Hepatocyte (in vitro differentiated cells): ENCODE measurements around the gene MSTO1. TPM values are rescaled to one million over a fixed set of nuclear protein-coding genes. Genes with fewer than 3 reads are reported as not detected.

ENCODE experiments used
- DNase-seq: peaks from one replicate; pipeline ENCODE4 v3.0.0-alpha.2; 2016; ENCODE audit warnings: low spot score
- H2AFZ ChIP-seq: fragments of 200-600 bp; sonication (generic); 2 replicates; pipeline ENCODE4 v1.6.0; 2016; ENCODE audit warnings: antibody characterized with exemption, mild to moderate bottlenecking
- H3K27ac ChIP-seq: fragments of 200-600 bp; sonication (generic); 2 replicates; pipeline ENCODE4 v1.5.1; 2016; ENCODE audit warnings: mild to moderate bottlenecking
- H3K27me3 ChIP-seq: fragments of 200-600 bp; sonication (generic); 2 replicates; pipeline ENCODE4 v1.6.1; 2016
- H3K36me3 ChIP-seq: fragments of 200-600 bp; sonication (generic); replicated peaks from 2 replicates; pipeline ENCODE4 v1.5.1; 2016; ENCODE audit warnings: low read depth; ENCODE audit not compliant: insufficient read depth
- H3K4me1 ChIP-seq: fragments of 200-600 bp; sonication (generic); 2 replicates; pipeline ENCODE4 v1.5.1; 2016; ENCODE audit warnings: mild to moderate bottlenecking, moderate library complexity; ENCODE audit not compliant: insufficient read depth
- H3K4me2 ChIP-seq: fragments of 200-600 bp; sonication (generic); 2 replicates; pipeline ENCODE4 v1.6.0; 2016
- H3K4me3 ChIP-seq: fragments of 200-600 bp; sonication (generic); 2 replicates; pipeline ENCODE4 v1.5.1; 2016; ENCODE audit warnings: mild to moderate bottlenecking
- H3K79me2 ChIP-seq: fragments of 200-600 bp; sonication (generic); 2 replicates; pipeline ENCODE4 v1.6.0; 2017; ENCODE audit warnings: mild to moderate bottlenecking
- H3K9me2 ChIP-seq: fragments of 200-600 bp; sonication (generic); replicated peaks from 2 replicates; pipeline ENCODE4 v1.6.0; 2017; ENCODE audit warnings: mild to moderate bottlenecking; ENCODE audit not compliant: insufficient read depth
- H3K9me3 ChIP-seq: fragments of 200-600 bp; sonication (generic); 2 replicates; pipeline ENCODE4 v1.5.1; 2016; ENCODE audit warnings: low read depth, mild to moderate bottlenecking
- H4K20me1 ChIP-seq: fragments of 200-600 bp; sonication (generic); 2 replicates; pipeline ENCODE4 v1.6.0; 2016; ENCODE audit warnings: mild to moderate bottlenecking; ENCODE audit not compliant: insufficient read depth, poor library complexity, severe bottlenecking
- EZH2 ChIP-seq: fragments of 200-600 bp; sonication (generic); IDR thresholded peaks from 2 replicates; pipeline ENCODE4 v1.6.1; 2016; ENCODE audit warnings: antibody characterized with exemption, mild to moderate bottlenecking, borderline replicate concordance
- EZH2phosphoT487 ChIP-seq: fragments of 200-600 bp; sonication (generic); IDR thresholded peaks from one replicate; pipeline ENCODE4 v1.6.1; 2018; ENCODE audit warnings: antibody characterized with exemption, mild to moderate bottlenecking, low read depth, moderate library complexity; ENCODE audit not compliant: unreplicated experiment, severe bottlenecking
- WGBS: methylation state at CpG from one replicate; pipeline ENCODE4 v1.1.6; 2016; ENCODE audit warnings: low lambda C conversion rate; ENCODE audit errors: missing lambda C conversion rate; 5-methylcytosine and 5-hydroxymethylcytosine counted together
- polyA plus RNA-seq: library from polyadenylated mRNA; unstranded; fragments of >200 nt; fragmentation: Nextera tagmentation; extraction: Ambion mirVana; gene quantifications from 2 replicates; pipeline ENCODE4 v1.2.1, GENCODE V29; 2016
- total RNA-seq: library from RNA; depleted of rRNA; stranded (reverse); fragments of >200 nt; gene quantifications from 2 replicates; pipeline ENCODE4 v1.2.3, GENCODE V29; 2014
- TF ChIP-seq, protein P1 (sequence below): fragments of 200-600 bp; sonication (generic); IDR thresholded peaks from 2 replicates; pipeline ENCODE4 v1.5.1; 2016; ENCODE audit warnings: antibody characterized with exemption, mild to moderate bottlenecking; ENCODE audit not compliant: poor library complexity

The MSTO1 gene
- total and polyA plus RNA-seq, 2 experiments from 2014 or later = 15.1 to 43.4 TPM

DNA sequence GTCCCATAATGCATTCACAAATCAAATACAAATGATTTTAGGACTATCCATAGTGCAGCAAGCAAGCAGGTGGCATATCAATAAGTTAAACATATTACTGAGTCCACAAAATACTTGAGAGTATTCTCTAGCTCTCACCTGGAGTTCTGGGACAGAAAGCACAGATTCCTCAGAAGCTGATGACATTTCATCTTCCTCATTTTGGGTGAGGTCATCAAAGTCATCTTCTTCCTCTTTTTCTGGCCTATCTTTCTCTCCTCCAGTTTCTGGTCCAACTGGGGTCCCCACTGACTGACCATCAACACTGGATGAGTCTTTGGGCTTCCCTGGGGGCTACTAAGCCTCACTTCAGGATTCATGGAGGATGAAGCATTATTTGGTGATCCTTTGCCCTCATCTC is 39.7 kb downstream of the MSTO1 start:
- H3K4me2 ChIP-seq = no peak overlapping the region
- no peak overlapping the region for H3K4me3 ChIP-seq
- H2AFZ ChIP-seq = no peak overlapping the region
- H3K4me1 ChIP-seq = peaks cover 3% of the 10 kb centered on the region
- H3K9me3 ChIP-seq = no peaks in the 10 kb centered on the region
- no peak for DNase-seq
- H3K9me2 ChIP-seq = no peaks in the 10 kb centered on the region
- TF ChIP-seq EZH2phosphoT487 (no peak), EZH2 (no peak)
- TF ChIP-seq, protein P1, sequence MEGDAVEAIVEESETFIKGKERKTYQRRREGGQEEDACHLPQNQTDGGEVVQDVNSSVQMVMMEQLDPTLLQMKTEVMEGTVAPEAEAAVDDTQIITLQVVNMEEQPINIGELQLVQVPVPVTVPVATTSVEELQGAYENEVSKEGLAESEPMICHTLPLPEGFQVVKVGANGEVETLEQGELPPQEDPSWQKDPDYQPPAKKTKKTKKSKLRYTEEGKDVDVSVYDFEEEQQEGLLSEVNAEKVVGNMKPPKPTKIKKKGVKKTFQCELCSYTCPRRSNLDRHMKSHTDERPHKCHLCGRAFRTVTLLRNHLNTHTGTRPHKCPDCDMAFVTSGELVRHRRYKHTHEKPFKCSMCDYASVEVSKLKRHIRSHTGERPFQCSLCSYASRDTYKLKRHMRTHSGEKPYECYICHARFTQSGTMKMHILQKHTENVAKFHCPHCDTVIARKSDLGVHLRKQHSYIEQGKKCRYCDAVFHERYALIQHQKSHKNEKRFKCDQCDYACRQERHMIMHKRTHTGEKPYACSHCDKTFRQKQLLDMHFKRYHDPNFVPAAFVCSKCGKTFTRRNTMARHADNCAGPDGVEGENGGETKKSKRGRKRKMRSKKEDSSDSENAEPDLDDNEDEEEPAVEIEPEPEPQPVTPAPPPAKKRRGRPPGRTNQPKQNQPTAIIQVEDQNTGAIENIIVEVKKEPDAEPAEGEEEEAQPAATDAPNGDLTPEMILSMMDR = no peak
- H3K27ac ChIP-seq = no peak overlapping the region
- no peaks in the 10 kb centered on the region for H3K79me2 ChIP-seq
- no peaks in the 10 kb centered on the region for H3K36me3 ChIP-seq
- H4K20me1 ChIP-seq = no peaks in the 10 kb centered on the region
- H3K27me3 ChIP-seq = no peaks in the 10 kb centered on the region

DNA sequence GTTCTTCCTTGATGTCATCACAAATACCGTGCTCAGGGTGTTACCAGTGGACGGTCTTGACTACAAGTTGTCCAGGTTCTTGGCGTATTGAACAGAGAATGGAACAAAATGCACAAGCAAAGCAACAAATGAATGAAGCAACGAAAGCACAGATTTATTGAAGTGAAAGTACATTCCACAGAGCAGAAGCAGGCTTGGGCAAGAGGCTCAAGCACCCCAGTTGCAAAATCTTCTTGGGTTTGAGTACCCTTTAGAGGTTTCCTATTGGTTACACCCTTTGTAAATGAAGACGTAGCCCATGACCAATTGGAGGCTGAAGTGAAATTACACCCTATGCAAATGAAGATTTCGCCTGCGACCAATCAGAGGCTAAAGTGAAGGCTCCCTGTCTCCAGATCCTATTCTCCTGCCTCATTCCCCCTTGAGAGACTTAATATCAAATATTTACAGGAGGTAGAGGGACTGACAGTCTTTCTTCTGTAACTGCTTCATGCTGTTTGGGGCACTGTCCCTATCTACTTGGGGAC is 40.3 kb downstream of the MSTO1 start:
- no peaks in the 10 kb centered on the region for H3K36me3 ChIP-seq
- H3K9me3 ChIP-seq = no peaks in the 10 kb centered on the region
- 96% methylated on average over 7 of the region's 7 CpGs for WGBS
- no peak overlapping the region for H2AFZ ChIP-seq
- no peak for TF ChIP-seq EZH2phosphoT487
- no peak for TF ChIP-seq EZH2
- TF ChIP-seq, protein P1 = no peak
- H3K4me3 ChIP-seq = no peak overlapping the region
- no peak for DNase-seq
- no peak overlapping the region for H3K27ac ChIP-seq
- H3K4me2 ChIP-seq = no peak overlapping the region
- H4K20me1 ChIP-seq = no peaks in the 10 kb centered on the region
- peaks cover 3% of the 10 kb centered on the region for H3K4me1 ChIP-seq
- H3K79me2 ChIP-seq = no peaks in the 10 kb centered on the region
- no peaks in the 10 kb centered on the region for H3K27me3 ChIP-seq
- H3K9me2 ChIP-seq = no peaks in the 10 kb centered on the region

- H3K4me3 ChIP-seq = no peak overlapping the region
- H3K36me3 ChIP-seq = no peaks in the 10 kb centered on the region
- no peaks in the 10 kb centered on the region for H3K27me3 ChIP-seq
- peaks cover 3% of the 10 kb centered on the region for H3K4me1 ChIP-seq
- no peaks in the 10 kb centered on the region for H3K9me2 ChIP-seq
- no peaks in the 10 kb centered on the region for H3K79me2 ChIP-seq
- 77% methylated on average over 3 of the region's 3 CpGs for WGBS
- no peak overlapping the region for H2AFZ ChIP-seq
- H3K4me2 ChIP-seq = no peak overlapping the region
- peak overlapping the region; percentile 35 for H3K27ac ChIP-seq
- no peaks in the 10 kb centered on the region for H3K9me3 ChIP-seq
- no peak for DNase-seq
- H4K20me1 ChIP-seq = no peaks in the 10 kb centered on the region
- TF ChIP-seq EZH2phosphoT487 = no peak
- TF ChIP-seq, protein P1 = no peak
- no peak for TF ChIP-seq EZH2
Measured at GRCh38 chr1:155651861-155652661, 42.0 kb downstream of the MSTO1 start.
